Measurements from ENCODE around the gene UTS2. TPM values are rescaled to one million over a fixed set of nuclear protein-coding genes. Genes with fewer than 3 reads are reported as not detected.

The UTS2 gene
- total and polyA plus RNA-seq, 2 of the 13 experiments (the other 11 are each of a cell fraction or from before 2014, with no cell fraction given): not detected

DNA sequence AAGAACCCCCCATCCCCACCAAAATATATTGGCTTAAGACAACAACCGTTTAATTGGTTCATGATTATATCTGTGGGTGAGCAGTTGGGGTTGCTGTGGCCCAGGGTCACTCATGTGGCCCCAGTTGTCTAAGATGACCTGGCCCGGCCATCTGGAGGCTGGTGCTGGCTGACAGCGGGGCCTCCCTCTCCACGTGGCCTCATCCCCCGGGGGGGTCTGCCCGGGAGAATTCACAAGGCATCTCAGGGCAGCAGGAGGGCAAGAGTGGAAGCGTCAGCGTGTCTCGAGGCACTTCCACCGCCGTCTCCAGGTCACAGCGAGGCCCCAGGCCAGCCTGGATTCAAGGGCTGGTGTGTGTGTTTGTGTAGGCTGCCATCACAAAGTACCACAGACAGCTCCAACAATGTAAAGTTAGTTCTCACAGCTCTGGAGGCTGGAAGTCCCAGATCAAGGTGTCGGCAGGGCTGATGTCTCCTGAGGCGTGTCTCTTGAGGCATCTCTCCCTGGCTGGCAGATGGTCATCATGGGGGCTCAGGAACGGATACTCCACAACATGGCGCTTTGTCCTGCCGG is 11.0 kb upstream of the UTS2 start:
- no peaks in the 10 kb centered on the region for H3K79me2 ChIP-seq (ENCODE audit: insufficient read depth, low read length)
- no peak for DNase-seq (ENCODE audit: low spot score)
- ATAC-seq: no peak
- ChIA-PET POLR2A (no interaction called here), CTCF (ENCODE audit: low intra/inter-chr PET ratio, low total read pairs) (no interaction called here)
- peaks cover 0 to 10% of the 10 kb centered on the region in 2 experiments; a peak in 3 of 5 replicates for H3K27me3 ChIP-seq (ENCODE audit: control insufficient read depth in 1 of 2, insufficient read depth in 2 of 2, low read length in 2 of 2)
- no peak overlapping the region for H2AFZ ChIP-seq (ENCODE audit: low read length)
- in situ Hi-C loops (cut with HindIII; ENCODE audit: extremely low pct_ligation_motif_present, low pct_unique_long_range_greater_than_20kb) (loop anchor here (25.0 kb wide), 1 partner anchor 202 kb away; no protein-coding TSS in a partner anchor), intact Hi-C loops (cut with micrococcal nuclease; ENCODE audit: unreplicated experiment) (no loop called here)
- FAIRE-seq: no peak
- H3K9me3 ChIP-seq (ENCODE audit: low read length): no peaks in the 10 kb centered on the region
- H3K4me1 ChIP-seq (ENCODE audit: insufficient read depth, low read length): no peaks in the 10 kb centered on the region
- BruUV-seq (replicated peaks): no TSS peak
- H3K4me3 ChIP-seq (replicated peaks in 1 of 3; ENCODE audit: insufficient read depth in 1 of 3, low read depth in 2 of 3, low read length in 3 of 3): no peak overlapping the region
- no peaks in the 10 kb centered on the region for H4K20me1 ChIP-seq (ENCODE audit: insufficient read depth, low read length)
- no peak overlapping the region for H3K27ac ChIP-seq (ENCODE audit: extremely low read length, insufficient read depth, low read length)
- H3K4me2 ChIP-seq (ENCODE audit: low read depth, low read length): no peak overlapping the region
- no peak overlapping the region for H3K9ac ChIP-seq (ENCODE audit: insufficient read depth, low read depth, low read length)
- no peaks in the 10 kb centered on the region for H3K36me3 ChIP-seq (replicated peaks in 1 of 2; ENCODE audit: control insufficient read depth in 1 of 2, insufficient read depth in 2 of 2, low read length in 2 of 2)
- 36% methylated on average over 10 of the region's 17 CpGs for WGBS (ENCODE audit: low lambda C conversion rate)
- TF ChIP-seq REPIN1 (CRISPR knock-in tag; IDR thresholded peaks at IDR 0.05; ENCODE audit: borderline replicate concordance, low read depth) (no peak), SRSF1 (optimal IDR thresholded peaks at IDR 0.05; ENCODE audit: low read depth, low read length) (no peak)
- TF ChIP-seq, protein P1, sequence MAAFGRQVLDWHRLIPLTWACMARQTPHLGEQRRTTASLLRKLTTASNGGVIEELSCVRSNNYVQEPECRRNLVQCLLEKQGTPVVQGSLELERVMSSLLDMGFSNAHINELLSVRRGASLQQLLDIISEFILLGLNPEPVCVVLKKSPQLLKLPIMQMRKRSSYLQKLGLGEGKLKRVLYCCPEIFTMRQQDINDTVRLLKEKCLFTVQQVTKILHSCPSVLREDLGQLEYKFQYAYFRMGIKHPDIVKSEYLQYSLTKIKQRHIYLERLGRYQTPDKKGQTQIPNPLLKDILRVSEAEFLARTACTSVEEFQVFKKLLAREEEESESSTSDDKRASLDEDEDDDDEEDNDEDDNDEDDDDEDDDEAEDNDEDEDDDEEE (CRISPR knock-in tag; IDR thresholded peaks at IDR 0.05): no peak
- TF ChIP-seq, protein P2, sequence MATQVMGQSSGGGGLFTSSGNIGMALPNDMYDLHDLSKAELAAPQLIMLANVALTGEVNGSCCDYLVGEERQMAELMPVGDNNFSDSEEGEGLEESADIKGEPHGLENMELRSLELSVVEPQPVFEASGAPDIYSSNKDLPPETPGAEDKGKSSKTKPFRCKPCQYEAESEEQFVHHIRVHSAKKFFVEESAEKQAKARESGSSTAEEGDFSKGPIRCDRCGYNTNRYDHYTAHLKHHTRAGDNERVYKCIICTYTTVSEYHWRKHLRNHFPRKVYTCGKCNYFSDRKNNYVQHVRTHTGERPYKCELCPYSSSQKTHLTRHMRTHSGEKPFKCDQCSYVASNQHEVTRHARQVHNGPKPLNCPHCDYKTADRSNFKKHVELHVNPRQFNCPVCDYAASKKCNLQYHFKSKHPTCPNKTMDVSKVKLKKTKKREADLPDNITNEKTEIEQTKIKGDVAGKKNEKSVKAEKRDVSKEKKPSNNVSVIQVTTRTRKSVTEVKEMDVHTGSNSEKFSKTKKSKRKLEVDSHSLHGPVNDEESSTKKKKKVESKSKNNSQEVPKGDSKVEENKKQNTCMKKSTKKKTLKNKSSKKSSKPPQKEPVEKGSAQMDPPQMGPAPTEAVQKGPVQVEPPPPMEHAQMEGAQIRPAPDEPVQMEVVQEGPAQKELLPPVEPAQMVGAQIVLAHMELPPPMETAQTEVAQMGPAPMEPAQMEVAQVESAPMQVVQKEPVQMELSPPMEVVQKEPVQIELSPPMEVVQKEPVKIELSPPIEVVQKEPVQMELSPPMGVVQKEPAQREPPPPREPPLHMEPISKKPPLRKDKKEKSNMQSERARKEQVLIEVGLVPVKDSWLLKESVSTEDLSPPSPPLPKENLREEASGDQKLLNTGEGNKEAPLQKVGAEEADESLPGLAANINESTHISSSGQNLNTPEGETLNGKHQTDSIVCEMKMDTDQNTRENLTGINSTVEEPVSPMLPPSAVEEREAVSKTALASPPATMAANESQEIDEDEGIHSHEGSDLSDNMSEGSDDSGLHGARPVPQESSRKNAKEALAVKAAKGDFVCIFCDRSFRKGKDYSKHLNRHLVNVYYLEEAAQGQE (IDR thresholded peaks at IDR 0.05; ENCODE audit: borderline replicate concordance in 1 of 2, low read depth in 1 of 2, low read length in 2 of 2): peak in 1 of 2 experiments; percentile 56; a peak in 3 of 4 replicates
- TF ChIP-seq, protein P3, sequence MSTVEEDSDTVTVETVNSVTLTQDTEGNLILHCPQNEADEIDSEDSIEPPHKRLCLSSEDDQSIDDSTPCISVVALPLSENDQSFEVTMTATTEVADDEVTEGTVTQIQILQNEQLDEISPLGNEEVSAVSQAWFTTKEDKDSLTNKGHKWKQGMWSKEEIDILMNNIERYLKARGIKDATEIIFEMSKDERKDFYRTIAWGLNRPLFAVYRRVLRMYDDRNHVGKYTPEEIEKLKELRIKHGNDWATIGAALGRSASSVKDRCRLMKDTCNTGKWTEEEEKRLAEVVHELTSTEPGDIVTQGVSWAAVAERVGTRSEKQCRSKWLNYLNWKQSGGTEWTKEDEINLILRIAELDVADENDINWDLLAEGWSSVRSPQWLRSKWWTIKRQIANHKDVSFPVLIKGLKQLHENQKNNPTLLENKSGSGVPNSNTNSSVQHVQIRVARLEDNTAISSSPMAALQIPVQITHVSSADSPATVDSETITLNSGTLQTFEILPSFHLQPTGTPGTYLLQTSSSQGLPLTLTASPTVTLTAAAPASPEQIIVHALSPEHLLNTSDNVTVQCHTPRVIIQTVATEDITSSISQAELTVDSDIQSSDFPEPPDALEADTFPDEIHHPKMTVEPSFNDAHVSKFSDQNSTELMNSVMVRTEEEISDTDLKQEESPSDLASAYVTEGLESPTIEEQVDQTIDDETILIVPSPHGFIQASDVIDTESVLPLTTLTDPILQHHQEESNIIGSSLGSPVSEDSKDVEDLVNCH (CRISPR knock-in tag; IDR thresholded peaks at IDR 0.05): no peak

Data from HepG2 (cell line).